Measurements from ENCODE around the gene MDGA2. TPM values are rescaled to one million over a fixed set of nuclear protein-coding genes. Genes with fewer than 3 reads are reported as not detected.

The MDGA2 gene
- total and polyA plus RNA-seq, 2 of the 8 experiments (the other 6 are each of a cell fraction or from before 2014, with no cell fraction given): 0.11 to 0.69 TPM

DNA sequence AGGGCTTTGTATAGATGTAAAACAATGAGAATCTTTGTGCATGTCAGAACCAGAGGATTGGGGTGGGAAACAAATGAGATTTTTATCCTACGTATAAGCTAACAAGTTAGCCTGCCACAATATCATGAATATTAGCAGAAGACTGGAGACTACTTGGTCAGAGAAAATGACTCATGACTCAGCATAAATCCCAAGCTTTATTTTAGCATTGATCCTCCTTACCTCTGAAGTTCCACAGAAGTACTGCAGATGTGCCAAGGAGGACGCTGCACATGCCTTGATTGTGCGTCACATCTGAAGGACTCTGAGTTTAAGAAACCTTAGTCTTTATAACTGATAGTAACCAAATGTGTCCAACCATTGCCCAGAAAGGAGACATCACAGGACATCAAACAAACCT is 789.8 kb downstream of the MDGA2 start:
- Histone ChIP-seq H3K9ac (replicated peaks in 1 of 4; ENCODE audit: extremely low read depth in 1 of 4, low read depth in 3 of 4, low read length in 3 of 4) (no peak overlapping the region), H4K91ac (replicated peaks; ENCODE audit: insufficient read length, low read length) (no peak overlapping the region), H3K56ac (replicated peaks; ENCODE audit: insufficient read length, low read depth, low read length) (no peak overlapping the region), H3K4me3 (ENCODE audit: extremely low read depth in 1 of 4, insufficient read depth in 2 of 4, low read depth in 3 of 4, low read length in 4 of 4) (no peak overlapping the region), H2BK5ac (ENCODE audit: low read depth, low read length) (no peak overlapping the region), H3K9me3 (ENCODE audit: insufficient read depth in 2 of 2, low read depth in 1 of 2, low read length in 1 of 2) (no peaks in the 10 kb centered on the region), H2BK12ac (ENCODE audit: low read depth, low read length) (no peak overlapping the region), H2AK5ac (ENCODE audit: low read depth, low read length) (no peak overlapping the region), H3K23me2 (ENCODE audit: low read depth, low read length) (no peaks in the 10 kb centered on the region), H3K18ac (ENCODE audit: extremely low read depth, low read length) (no peak overlapping the region), H3K14ac (ENCODE audit: insufficient read length) (no peak overlapping the region), H3K27me3 (replicated peaks in 1 of 4; ENCODE audit: control insufficient read depth in 3 of 4, extremely low read depth in 1 of 4, insufficient read depth in 3 of 4, low read length in 3 of 4) (no peaks in the 10 kb centered on the region), H2BK20ac (ENCODE audit: low read length) (no peak overlapping the region), H3K27ac (ENCODE audit: low read depth, low read length) (no peak overlapping the region), H3K36me3 (ENCODE audit: control insufficient read depth in 2 of 4, insufficient read depth in 4 of 4, low read length in 3 of 4) (no peaks in the 10 kb centered on the region), H3K23ac (ENCODE audit: insufficient read length) (no peak overlapping the region), H4K5ac (ENCODE audit: insufficient read length, low read depth, low read length) (no peak overlapping the region), H2BK120ac (replicated peaks; ENCODE audit: low read depth, low read length) (no peak overlapping the region), H3K79me2 (ENCODE audit: control insufficient read depth in 1 of 2, insufficient read depth in 2 of 2, low read length in 2 of 2) (no peaks in the 10 kb centered on the region), H2BK15ac (ENCODE audit: low read length) (no peak overlapping the region), H4K8ac (ENCODE audit: extremely low read depth, insufficient read depth, low read length) (no peak overlapping the region), H3K4ac (replicated peaks; ENCODE audit: insufficient read length, low read depth, low read length) (no peak overlapping the region), H3K79me1 (ENCODE audit: low read depth, low read length) (no peaks in the 10 kb centered on the region), H4K20me1 (replicated peaks in 1 of 2; ENCODE audit: control insufficient read depth in 1 of 2, insufficient read depth in 2 of 2, low read length in 2 of 2) (no peaks in the 10 kb centered on the region), H3K4me2 (ENCODE audit: insufficient read depth in 1 of 2, low read depth in 2 of 2, low read length in 2 of 2) (no peak overlapping the region), H2AFZ (ENCODE audit: low read length) (no peak overlapping the region), H3K4me1 (replicated peaks in 1 of 4; ENCODE audit: control insufficient read depth in 3 of 4, insufficient read depth in 4 of 4, low read length in 3 of 4) (no peaks in the 10 kb centered on the region)
- POLR2A ChIA-PET (ENCODE audit: partially characterized antibody): no interaction called here
- FAIRE-seq (no peak), DNase-seq (ENCODE audit: low read depth in 1 of 2, low spot score in 2 of 2) (no peak)
- whole genome bisulfite sequencing, 2 experiments (ENCODE audit: extremely low coverage in 1 of 2, insufficient coverage in 1 of 2, insufficient read length in 1 of 2, insufficient replicate concordance in 2 of 2, low coverage in 1 of 2, low lambda C conversion rate in 2 of 2, missing lambda C conversion rate in 1 of 2): 88% methylated on average over 3 of the region's 3 CpGs; no CpG with 5 or more reads in 1 of the 2 experiments
- CTCF ChIA-PET (ENCODE audit: partially characterized antibody): no interaction called here
- TF ChIP-seq MAFK (IDR thresholded peaks at IDR 0.05; ENCODE audit: low read depth, low read length) (peak; percentile 46; the same call in 1 of the 2 replicates), BACH1 (IDR thresholded peaks at IDR 0.05; ENCODE audit: low read length) (peak; percentile 71), SAP30 (IDR thresholded peaks at IDR 0.05; ENCODE audit: insufficient read depth, insufficient replicate concordance, low read length) (no peak)

Data from H1 (cell line).